H1 (cell line): ENCODE measurements around the gene PCDHGA7. TPM values are rescaled to one million over a fixed set of nuclear protein-coding genes. Genes with fewer than 3 reads are reported as not detected.
"Not testable (repeated sequence)": the region's sequence is repeated elsewhere in the genome, so short reads cannot be mapped to it uniquely, and the experiment has no call there.

Source experiments
- CTCF ChIA-PET: fragments of 300-600 bp; sonication (Branson Sonifier 250); formaldehyde crosslinking; loops from one replicate; lab custom pipeline; 2021; ENCODE audit not compliant: partially characterized antibody; lab: Charles Lee
- POLR2A ChIA-PET: fragments of 300-600 bp; sonication (Branson Sonifier 250); formaldehyde crosslinking; loops from one replicate; lab custom pipeline; 2021; ENCODE audit warnings: inconsistent platforms; ENCODE audit not compliant: partially characterized antibody; lab: Charles Lee
- DNase-seq, 2 experiments: peaks; one replicate each; pipeline versions ENCODE4 v3.0.0 to v3.0.0-alpha.2; 2010 to 2022; ENCODE audit warnings: low spot score in 2 of 2, low read depth in 1 of 2, mixed read lengths in 1 of 2
- FAIRE-seq: peaks from 2 replicates; lab custom pipeline; 2011; peaks lifted over from hg19 to GRCh38; lab: Jason Lieb, UNC
- H2AFZ ChIP-seq: 2 replicates; pipeline ENCODE4 v1.8.1; 2012; ENCODE audit warnings: low read length, inconsistent platforms
- H2AK5ac ChIP-seq: 2 replicates; pipeline ENCODE4 v1.6.1; 2013; ENCODE audit warnings: low read depth, low read length
- H2BK120ac ChIP-seq: replicated peaks from 2 replicates; pipeline ENCODE3; 2013; ENCODE audit warnings: low read depth, low read length, inconsistent platforms
- H2BK12ac ChIP-seq: 2 replicates; pipeline ENCODE4 v1.6.1; 2013; ENCODE audit warnings: low read depth, low read length
- H2BK15ac ChIP-seq: 2 replicates; pipeline ENCODE4 v1.6.1; 2013; ENCODE audit warnings: low read length
- H2BK20ac ChIP-seq: 2 replicates; pipeline ENCODE4 v1.6.1; 2013; ENCODE audit warnings: low read length
- H2BK5ac ChIP-seq: 2 replicates; pipeline ENCODE4 v1.6.1; 2013; ENCODE audit warnings: low read depth, low read length
- H3K14ac ChIP-seq: 2 replicates; pipeline ENCODE4 v1.6.1; 2013; ENCODE audit warnings: inconsistent platforms; ENCODE audit not compliant: insufficient read length
- H3K18ac ChIP-seq: 2 replicates; pipeline ENCODE4 v1.6.1; 2013; ENCODE audit warnings: low read length; ENCODE audit errors: extremely low read depth
- H3K23ac ChIP-seq: 2 replicates; pipeline ENCODE4 v1.6.1; 2013; ENCODE audit warnings: inconsistent platforms; ENCODE audit not compliant: insufficient read length
- H3K23me2 ChIP-seq: 2 replicates; pipeline ENCODE4 v1.6.1; 2013; ENCODE audit warnings: low read depth, low read length
- H3K27ac ChIP-seq: 2 replicates; pipeline ENCODE4 v1.6.1; 2011; ENCODE audit warnings: low read depth, low read length, inconsistent platforms
- H3K27me3 ChIP-seq, 4 experiments: replicated peaks in 1 of 4; 1 replicate in 1 of 4; 2 replicates in 3 of 4; pipeline versions ENCODE4 v1.6.1 to v1.8.1; 2011 to 2013; ENCODE audit warnings: low read length in 3 of 4, mild to moderate bottlenecking in 3 of 4, inconsistent platforms in 2 of 4, mixed read lengths in 2 of 4, moderate library complexity in 1 of 4; ENCODE audit not compliant: control insufficient read depth in 3 of 4, insufficient read depth in 3 of 4; ENCODE audit errors: extremely low read depth in 1 of 4
- H3K36me3 ChIP-seq, 4 experiments: 2 replicates each; pipeline versions ENCODE4 v1.6.1 to v1.8.1; 2011 to 2013; ENCODE audit warnings: mild to moderate bottlenecking in 4 of 4, low read length in 3 of 4, moderate library complexity in 2 of 4, control low read depth in 1 of 4, inconsistent platforms in 1 of 4; ENCODE audit not compliant: insufficient read depth in 4 of 4, control insufficient read depth in 2 of 4
- H3K4ac ChIP-seq: replicated peaks from 2 replicates; pipeline ENCODE3; 2013; ENCODE audit warnings: low read length, low read depth, mixed read lengths, inconsistent platforms; ENCODE audit not compliant: insufficient read length
- H3K4me1 ChIP-seq, 4 experiments: replicated peaks in 1 of 4; 1 replicate in 1 of 4; 2 replicates in 3 of 4; pipeline versions ENCODE4 v1.6.1 to v1.8.1; 2011 to 2013; ENCODE audit warnings: low read length in 3 of 4, inconsistent platforms in 2 of 4, mixed read lengths in 1 of 4; ENCODE audit not compliant: insufficient read depth in 4 of 4, control insufficient read depth in 3 of 4
- H3K4me2 ChIP-seq, 2 experiments: 2 replicates each; pipeline versions ENCODE4 v1.6.1 to v1.8.1; 2011 to 2013; ENCODE audit warnings: low read depth in 2 of 2, low read length in 2 of 2, control low read depth in 1 of 2, inconsistent platforms in 1 of 2, mild to moderate bottlenecking in 1 of 2; ENCODE audit not compliant: insufficient read depth in 1 of 2
- H3K4me3 ChIP-seq, 4 experiments: fragments of 200-600, 300-600 bp in 1 of 4; sonication (generic), shearing (Covaris generic), sonication (Bioruptor Twin) in 1 of 4; 2 replicates each; pipeline versions ENCODE4 v1.5.1 to v1.8.1; 2011 to 2016; ENCODE audit warnings: low read length in 4 of 4, low read depth in 3 of 4, control low read depth in 2 of 4, inconsistent platforms in 2 of 4, mild to moderate bottlenecking in 2 of 4, mixed read lengths in 1 of 4, moderate library complexity in 1 of 4; ENCODE audit not compliant: insufficient read depth in 2 of 4; ENCODE audit errors: extremely low read depth in 1 of 4
- H3K56ac ChIP-seq: replicated peaks from 2 replicates; pipeline ENCODE3; 2013; ENCODE audit warnings: low read depth, mild to moderate bottlenecking, mixed read lengths, low read length, inconsistent platforms; ENCODE audit not compliant: insufficient read length
- H3K79me1 ChIP-seq: 2 replicates; pipeline ENCODE4 v1.6.1; 2013; ENCODE audit warnings: low read depth, low read length, control low read depth
- H3K79me2 ChIP-seq, 2 experiments: 2 replicates each; pipeline versions ENCODE4 v1.6.1 to v1.8.1; 2012 to 2013; ENCODE audit warnings: low read length in 2 of 2, mild to moderate bottlenecking in 2 of 2, inconsistent platforms in 1 of 2; ENCODE audit not compliant: insufficient read depth in 2 of 2, control insufficient read depth in 1 of 2
- H3K9ac ChIP-seq, 4 experiments: replicated peaks in 1 of 4; 1 replicate in 1 of 4; 2 replicates in 3 of 4; pipeline versions ENCODE4 v1.6.1 to v1.8.1; 2011 to 2013; ENCODE audit warnings: low read depth in 3 of 4, low read length in 3 of 4, control low read depth in 2 of 4, mild to moderate bottlenecking in 2 of 4, moderate library complexity in 2 of 4, inconsistent platforms in 1 of 4; ENCODE audit errors: extremely low read depth in 1 of 4
- H3K9me3 ChIP-seq, 2 experiments: 2 replicates each; pipeline versions ENCODE4 v1.6.1 to v1.8.1; 2012 to 2013; ENCODE audit warnings: mild to moderate bottlenecking in 2 of 2, moderate library complexity in 2 of 2, control low read depth in 1 of 2, inconsistent platforms in 1 of 2, low read depth in 1 of 2, low read length in 1 of 2, mixed read lengths in 1 of 2; ENCODE audit not compliant: insufficient read depth in 2 of 2
- H4K20me1 ChIP-seq, 2 experiments: replicated peaks in 1 of 2; 2 replicates each; pipeline versions ENCODE3 to v1.8.1; 2011 to 2013; ENCODE audit warnings: inconsistent platforms in 2 of 2, low read length in 2 of 2, mild to moderate bottlenecking in 1 of 2; ENCODE audit not compliant: insufficient read depth in 2 of 2, control insufficient read depth in 1 of 2
- H4K5ac ChIP-seq: 2 replicates; pipeline ENCODE4 v1.6.1; 2013; ENCODE audit warnings: low read length, low read depth, mixed read lengths, inconsistent platforms; ENCODE audit not compliant: insufficient read length
- H4K8ac ChIP-seq: 2 replicates; pipeline ENCODE4 v1.8.0; 2013; ENCODE audit warnings: mild to moderate bottlenecking, moderate library complexity, low read length, inconsistent platforms; ENCODE audit not compliant: insufficient read depth; ENCODE audit errors: extremely low read depth
- H4K91ac ChIP-seq: replicated peaks from 2 replicates; pipeline ENCODE3; 2013; ENCODE audit warnings: low read length, mixed read lengths, inconsistent platforms; ENCODE audit not compliant: insufficient read length
- ASH2L ChIP-seq: fragments of 200-600, 300-600 bp; sonication (generic); IDR thresholded peaks from one replicate; pipeline ENCODE4 v1.7.1; 2017; ENCODE audit warnings: low read length
- CREB1 ChIP-seq: IDR thresholded peaks from 2 replicates; pipeline ENCODE4 v1.6.1; 2012; ENCODE audit warnings: inconsistent platforms
- JUND ChIP-seq: IDR thresholded peaks from 2 replicates; pipeline ENCODE4 v1.6.1; 2011; ENCODE audit warnings: mild to moderate bottlenecking, improper control_type of control experiment, low read length
- KDM4A ChIP-seq: IDR thresholded peaks from one replicate; pipeline ENCODE4 v1.7.1; 2012; ENCODE audit warnings: low read depth, mild to moderate bottlenecking, moderate library complexity, low read length, inconsistent platforms; ENCODE audit not compliant: severe bottlenecking
- NRF1 ChIP-seq: IDR thresholded peaks from 2 replicates; pipeline ENCODE4 v1.6.1; 2011; ENCODE audit warnings: mild to moderate bottlenecking, low read depth, low read length, improper control_type of control experiment
- PHF8 ChIP-seq: fragments of 200-600 bp; sonication (generic); conservative IDR thresholded peaks from 2 replicates; pipeline ENCODE4 v1.7.1; 2012; ENCODE audit warnings: low read depth, mild to moderate bottlenecking, inconsistent platforms, low read length, moderate library complexity
- POLR2A ChIP-seq, 2 experiments: IDR thresholded peaks; 1 replicate in 1 of 2; 2 replicates in 1 of 2; pipeline ENCODE4 v1.6.1; 2011; ENCODE audit warnings: low read depth in 2 of 2, low read length in 2 of 2, mild to moderate bottlenecking in 2 of 2; ENCODE audit errors: control extremely low read depth in 1 of 2
- SP4 ChIP-seq: IDR thresholded peaks from 2 replicates; pipeline ENCODE4 v1.6.1; 2012; ENCODE audit warnings: low read length, inconsistent platforms
- SUZ12 ChIP-seq: fragments of 200-600 bp; sonication (generic); IDR thresholded peaks from 2 replicates; pipeline ENCODE4 v1.6.1; 2012; ENCODE audit warnings: mild to moderate bottlenecking, inconsistent platforms, low read length, moderate library complexity, mixed read lengths
- TAF1 ChIP-seq: IDR thresholded peaks from 2 replicates; pipeline ENCODE4 v1.6.1; 2011; ENCODE audit warnings: mild to moderate bottlenecking, low read depth, low read length
- TAF7 ChIP-seq: optimal IDR thresholded peaks from 2 replicates; pipeline ENCODE3; 2011; ENCODE audit warnings: low read depth, mild to moderate bottlenecking, inconsistent platforms, low read length, moderate library complexity, borderline replicate concordance
- TEAD4 ChIP-seq: IDR thresholded peaks from 2 replicates; pipeline ENCODE4 v1.6.1; 2012; ENCODE audit warnings: low read depth, low read length, inconsistent platforms, mixed read lengths
- WGBS, 2 experiments: shearing (Covaris generic) in 1 of 2; methylation state at CpG; one replicate each; pipeline versions ENCODE4 v1.1.6 to v1.1.7; 2013 to 2015; ENCODE audit warnings: low lambda C conversion rate in 2 of 2, mixed read lengths in 2 of 2, inconsistent platforms in 1 of 2, low coverage in 1 of 2, missing lambda C conversion rate in 1 of 2; ENCODE audit not compliant: insufficient replicate concordance in 2 of 2, insufficient coverage in 1 of 2, insufficient read length in 1 of 2; ENCODE audit errors: extremely low coverage in 1 of 2, missing lambda C conversion rate in 1 of 2; 5-methylcytosine and 5-hydroxymethylcytosine counted together
- polyA plus RNA-seq, 7 experiments: library from polyadenylated mRNA; depleted of rRNA in 3 of 7; stranded (reverse) in 5 of 7; unstranded in 2 of 7; fragments of >200 nt in 5 of 7; fragments of 200-250 nt in 2 of 7; gene quantifications; 1 replicate in 5 of 7; 2 replicates in 1 of 7; 4 replicates in 1 of 7; pipeline versions ENCODE4 v1.2.1 to v1.2.3, GENCODE V29; 2011 to 2013; ENCODE audit warnings: missing spikeins in 2 of 7, mixed read lengths in 2 of 7
- total RNA-seq: library from RNA; stranded (reverse); fragmentation: NEBNext Ultra II Directional; extraction: Animal tissue kit (Norgen Biotek cat#: 25700); gene quantifications from 2 replicates; pipeline ENCODE4 v1.2.1, GENCODE V29; 2021

PCDHGA7 gene
- total and polyA plus RNA-seq, 2 of the 8 experiments (the other 6 are each of a cell fraction or from before 2014, with no cell fraction given): 0.39 to 1.1 TPM

DNA sequence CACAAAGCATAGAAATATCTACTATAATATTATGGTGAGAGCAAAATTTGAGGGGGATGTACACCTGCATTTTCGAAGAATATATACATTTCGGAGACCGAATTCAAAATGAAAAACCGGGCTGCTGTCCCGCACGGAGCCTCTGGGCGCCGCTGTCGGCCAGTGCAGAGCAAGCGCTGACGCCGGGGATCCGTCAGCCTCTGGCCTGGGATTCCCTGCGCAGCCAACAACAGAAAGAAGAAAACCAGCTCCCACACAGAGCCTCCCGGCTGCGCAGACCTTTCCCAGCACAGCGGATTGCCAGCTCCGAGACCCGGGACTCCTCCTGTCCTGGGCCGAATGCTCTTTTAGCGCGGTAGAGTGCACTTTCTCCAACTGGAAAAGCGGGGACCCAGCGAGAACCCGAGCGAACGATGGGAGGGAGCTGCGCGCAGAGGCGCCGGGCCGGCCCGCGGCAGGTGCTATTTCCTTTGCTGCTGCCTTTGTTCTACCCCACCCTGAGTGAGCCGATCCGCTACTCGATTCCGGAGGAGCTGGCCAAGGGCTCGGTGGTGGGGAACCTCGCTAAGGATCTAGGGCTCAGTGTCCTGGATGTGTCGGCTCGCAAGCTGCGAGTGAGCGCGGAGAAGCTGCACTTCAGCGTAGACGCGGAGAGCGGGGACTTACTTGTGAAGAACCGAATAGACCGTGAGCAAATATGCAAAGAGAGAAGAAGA is 25.4 kb downstream of the PCDHGA7 start, which contains the start of gene PCDHGB6:
Gene PCDHGB6, plus strand, starts transcription at position 232 of the 716 bp plus-strand sequence. Its CDS starts 182 bp downstream, at position 414.
- not testable (repeated sequence) for H3K27me3 ChIP-seq, H3K36me3 ChIP-seq, H4K91ac ChIP-seq, H2BK15ac ChIP-seq, H2BK120ac ChIP-seq, H3K23ac ChIP-seq, H3K14ac ChIP-seq, H3K4ac ChIP-seq, H2BK20ac ChIP-seq, H3K4me1 ChIP-seq, H2AK5ac ChIP-seq, H3K27ac ChIP-seq, H4K8ac ChIP-seq, H4K20me1 ChIP-seq, H3K79me1 ChIP-seq, H3K56ac ChIP-seq, H2BK5ac ChIP-seq, H3K79me2 ChIP-seq, H3K18ac ChIP-seq, H2BK12ac ChIP-seq, H3K23me2 ChIP-seq, H4K5ac ChIP-seq
- Histone ChIP-seq H3K4me2 (peak within 1 kb of the TSS; percentile 68 to 70), H3K4me3 (peak within 1 kb of the TSS; percentile 58 to 70 (median 64)), H3K9me3 (peaks cover 7 to 25% of the 10 kb centered on the region in 2 experiments; a peak in 3 of 4 replicates), H2AFZ (0 out of 2 replicates have a peak within 1 kb of the TSS, but pooled peaks have one; percentile 56), H3K9ac (peak within 1 kb of the TSS in 3 of 4 experiments; percentile 29 to 39 (median 37); a peak in 2 of 7 replicates)
- DNase-seq: peak in 1 of 2 experiments; percentile 90
- WGBS, 2 experiments: 7% methylated on average over 39 of the region's 51 CpGs; no CpG with 5 or more reads in 1 of the 2 experiments
- POLR2A ChIA-PET: interaction anchor here (0.8 to 1.3 kb wide), 3 partner anchors 13 to 104 kb away, joined by 3 read pairs; partner anchors contain the start of genes PCDHGA11 and PCDHGB2
- FAIRE-seq: peak; percentile 72
- CTCF ChIA-PET: interaction anchor here (0.7 to 23.3 kb wide), 53 partner anchors 10 to 252 kb away, joined by 3 to 1236 read pairs (median 5); partner anchors contain the start of genes PCDHB10, PCDHB11, PCDHB14 and PCDHB15
- TF ChIP-seq TAF1 (0 out of 2 replicates have a peak, but pooled peaks have one; percentile 58), KDM4A (peak; percentile 95), CREB1 (peak; percentile 56; the same call in 1 of the 2 replicates), TEAD4 (0 out of 2 replicates have a peak, but pooled peaks have one; percentile 8), POLR2A (IDR thresholded peaks at IDR 0.05; ENCODE audit: control extremely low read depth in 1 of 2, low read depth in 2 of 2, low read length in 2 of 2) (peak in 1 of 2 experiments; percentile 30; a peak in 1 of 3 replicates), TAF7 (peak; percentile 23), JUND (0 out of 2 replicates have a peak, but pooled peaks have one; percentile 3), SUZ12 (peak; percentile 41; the same call in 1 of the 2 replicates), PHF8 (peak; percentile 40; the same call in 1 of the 2 replicates), SP4 (0 out of 2 replicates have a peak, but pooled peaks have one; percentile 49), ASH2L (peak; percentile 94), NRF1 (peak; percentile 34; the same call in 1 of the 2 replicates)
